Neural progenitor cell (in vitro differentiated cells): ENCODE measurements around the gene EFHC2.

ENCODE experiments used
- CTCF ChIP-seq: fragments of 200-600 bp; sonication (generic); IDR thresholded peaks from 2 replicates; pipeline ENCODE4 v1.5.1; 2017; ENCODE audit warnings: antibody characterized with exemption, mild to moderate bottlenecking
- EZH2 ChIP-seq: fragments of 200-600 bp; sonication (generic); IDR thresholded peaks from 2 replicates; pipeline ENCODE4 v1.6.1; 2017; ENCODE audit warnings: antibody characterized with exemption, mild to moderate bottlenecking, moderate library complexity

- TF ChIP-seq CTCF (no peak), EZH2 (no peak)
Measured at GRCh38 chrX:44144177-44144945, 199.1 kb downstream of the EFHC2 start.
